ENCODE measurements around the gene RITA1.

- TF ChIP-seq CTCF (conservative IDR thresholded peaks at IDR 0.05; ENCODE audit: low read depth in 2 of 2) (no peak), POLR2AphosphoS5 (IDR thresholded peaks at IDR 0.05; ENCODE audit: low read depth) (no peak), ETS1 (IDR thresholded peaks at IDR 0.05) (no peak), REST (IDR thresholded peaks at IDR 0.05; ENCODE audit: unreplicated experiment) (no peak), EZH2phosphoT487 (IDR thresholded peaks at IDR 0.05; ENCODE audit: unreplicated experiment) (no peak), EZH2 (IDR thresholded peaks at IDR 0.05; ENCODE audit: low read depth, unreplicated experiment) (no peak), CREB1 (CRISPR knock-in tag; IDR thresholded peaks at IDR 0.05; ENCODE audit: low read depth) (no peak), ZNF114 (CRISPR knock-in tag; IDR thresholded peaks at IDR 0.05) (no peak), JUNB (IDR thresholded peaks at IDR 0.05; ENCODE audit: unreplicated experiment) (no peak), ZNF331 (CRISPR knock-in tag; IDR thresholded peaks at IDR 0.05; ENCODE audit: low read depth) (no peak), STAT1 (IDR thresholded peaks at IDR 0.05; ENCODE audit: unreplicated experiment) (no peak), NANOG (IDR thresholded peaks at IDR 0.05; ENCODE audit: borderline replicate concordance) (no peak)
- TF ChIP-seq, protein P1, sequence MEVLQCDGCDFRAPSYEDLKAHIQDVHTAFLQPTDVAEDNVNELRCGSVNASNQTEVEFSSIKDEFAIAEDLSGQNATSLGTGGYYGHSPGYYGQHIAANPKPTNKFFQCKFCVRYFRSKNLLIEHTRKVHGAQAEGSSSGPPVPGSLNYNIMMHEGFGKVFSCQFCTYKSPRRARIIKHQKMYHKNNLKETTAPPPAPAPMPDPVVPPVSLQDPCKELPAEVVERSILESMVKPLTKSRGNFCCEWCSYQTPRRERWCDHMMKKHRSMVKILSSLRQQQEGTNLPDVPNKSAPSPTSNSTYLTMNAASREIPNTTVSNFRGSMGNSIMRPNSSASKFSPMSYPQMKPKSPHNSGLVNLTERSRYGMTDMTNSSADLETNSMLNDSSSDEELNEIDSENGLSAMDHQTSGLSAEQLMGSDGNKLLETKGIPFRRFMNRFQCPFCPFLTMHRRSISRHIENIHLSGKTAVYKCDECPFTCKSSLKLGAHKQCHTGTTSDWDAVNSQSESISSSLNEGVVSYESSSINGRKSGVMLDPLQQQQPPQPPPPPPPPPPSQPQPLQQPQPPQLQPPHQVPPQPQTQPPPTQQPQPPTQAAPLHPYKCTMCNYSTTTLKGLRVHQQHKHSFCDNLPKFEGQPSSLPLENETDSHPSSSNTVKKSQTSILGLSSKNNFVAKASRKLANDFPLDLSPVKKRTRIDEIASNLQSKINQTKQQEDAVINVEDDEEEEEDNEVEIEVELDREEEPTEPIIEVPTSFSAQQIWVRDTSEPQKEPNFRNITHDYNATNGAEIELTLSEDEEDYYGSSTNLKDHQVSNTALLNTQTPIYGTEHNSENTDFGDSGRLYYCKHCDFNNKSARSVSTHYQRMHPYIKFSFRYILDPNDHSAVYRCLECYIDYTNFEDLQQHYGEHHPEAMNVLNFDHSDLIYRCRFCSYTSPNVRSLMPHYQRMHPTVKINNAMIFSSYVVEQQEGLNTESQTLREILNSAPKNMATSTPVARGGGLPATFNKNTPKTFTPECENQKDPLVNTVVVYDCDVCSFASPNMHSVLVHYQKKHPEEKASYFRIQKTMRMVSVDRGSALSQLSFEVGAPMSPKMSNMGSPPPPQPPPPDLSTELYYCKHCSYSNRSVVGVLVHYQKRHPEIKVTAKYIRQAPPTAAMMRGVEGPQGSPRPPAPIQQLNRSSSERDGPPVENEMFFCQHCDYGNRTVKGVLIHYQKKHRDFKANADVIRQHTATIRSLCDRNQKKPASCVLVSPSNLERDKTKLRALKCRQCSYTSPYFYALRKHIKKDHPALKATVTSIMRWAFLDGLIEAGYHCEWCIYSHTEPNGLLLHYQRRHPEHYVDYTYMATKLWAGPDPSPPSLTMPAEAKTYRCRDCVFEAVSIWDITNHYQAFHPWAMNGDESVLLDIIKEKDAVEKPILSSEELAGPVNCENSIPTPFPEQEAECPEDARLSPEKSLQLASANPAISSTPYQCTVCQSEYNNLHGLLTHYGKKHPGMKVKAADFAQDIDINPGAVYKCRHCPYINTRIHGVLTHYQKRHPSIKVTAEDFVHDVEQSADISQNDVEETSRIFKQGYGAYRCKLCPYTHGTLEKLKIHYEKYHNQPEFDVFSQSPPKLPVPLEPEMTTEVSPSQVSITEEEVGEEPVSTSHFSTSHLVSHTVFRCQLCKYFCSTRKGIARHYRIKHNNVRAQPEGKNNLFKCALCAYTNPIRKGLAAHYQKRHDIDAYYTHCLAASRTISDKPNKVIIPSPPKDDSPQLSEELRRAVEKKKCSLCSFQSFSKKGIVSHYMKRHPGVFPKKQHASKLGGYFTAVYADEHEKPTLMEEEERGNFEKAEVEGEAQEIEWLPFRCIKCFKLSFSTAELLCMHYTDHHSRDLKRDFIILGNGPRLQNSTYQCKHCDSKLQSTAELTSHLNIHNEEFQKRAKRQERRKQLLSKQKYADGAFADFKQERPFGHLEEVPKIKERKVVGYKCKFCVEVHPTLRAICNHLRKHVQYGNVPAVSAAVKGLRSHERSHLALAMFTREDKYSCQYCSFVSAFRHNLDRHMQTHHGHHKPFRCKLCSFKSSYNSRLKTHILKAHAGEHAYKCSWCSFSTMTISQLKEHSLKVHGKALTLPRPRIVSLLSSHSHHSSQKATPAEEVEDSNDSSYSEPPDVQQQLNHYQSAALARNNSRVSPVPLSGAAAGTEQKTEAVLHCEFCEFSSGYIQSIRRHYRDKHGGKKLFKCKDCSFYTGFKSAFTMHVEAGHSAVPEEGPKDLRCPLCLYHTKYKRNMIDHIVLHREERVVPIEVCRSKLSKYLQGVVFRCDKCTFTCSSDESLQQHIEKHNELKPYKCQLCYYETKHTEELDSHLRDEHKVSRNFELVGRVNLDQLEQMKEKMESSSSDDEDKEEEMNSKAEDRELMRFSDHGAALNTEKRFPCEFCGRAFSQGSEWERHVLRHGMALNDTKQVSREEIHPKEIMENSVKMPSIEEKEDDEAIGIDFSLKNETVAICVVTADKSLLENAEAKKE (CRISPR knock-in tag; IDR thresholded peaks at IDR 0.05), result no peak
These were observed 26.9 kb upstream of the RITA1 start for GRCh38 chr12:113158439-113159203.
